ENCODE measurements around the gene DUS2.

DUS2 gene

GRCh38 chr16:68019167-68019680 is 3.9 kb upstream of the DUS2 start:
- H3K4me1 ChIP-seq (ENCODE audit: control insufficient read depth, insufficient read depth, low read length): peaks cover 7% of the 10 kb centered on the region; the same call in 1 of the 2 replicates
- H3K9me3 ChIP-seq (ENCODE audit: control insufficient read depth, insufficient read depth, low read depth, low read length): no peaks in the 10 kb centered on the region
- no peak overlapping the region for H3K4me3 ChIP-seq (ENCODE audit: low read depth, low read length)
- ChIA-PET POLR2A (interaction anchor here (0.9 kb wide), 1 partner anchor 65 kb away, joined by 3 read pairs; no protein-coding TSS in a partner anchor), CTCF (interaction anchor here (0.6 to 1.2 kb wide), 5 partner anchors 11 to 200 kb away, joined by 3 to 5 read pairs (median 5); no protein-coding TSS in a partner anchor)
- H3K27ac ChIP-seq (ENCODE audit: extremely low read depth, low read depth, low read length): no peak overlapping the region
- TF ChIP-seq OSR2 (tag by site-specific recombination; IDR thresholded peaks at IDR 0.05) (no peak), ZFP69B (tag by site-specific recombination; IDR thresholded peaks at IDR 0.05) (no peak), ZNF140 (tag by site-specific recombination; IDR thresholded peaks at IDR 0.05) (no peak), ZBTB26 (tag by site-specific recombination; optimal IDR thresholded peaks at IDR 0.05) (no peak), ZFP37 (tag by site-specific recombination; IDR thresholded peaks at IDR 0.05) (no peak), WT1 (tag by site-specific recombination; IDR thresholded peaks at IDR 0.05) (no peak), SCRT2 (tag by site-specific recombination; IDR thresholded peaks at IDR 0.05) (no peak), REPIN1 (tag by site-specific recombination; IDR thresholded peaks at IDR 0.05; ENCODE audit: low read depth) (no peak)
- peaks cover 0 to 14% of the 10 kb centered on the region in 2 experiments; a peak in 2 of 3 replicates for H3K36me3 ChIP-seq (ENCODE audit: control insufficient read depth in 2 of 2, insufficient read depth in 1 of 2, low read length in 2 of 2)

GRCh38 chr16:68021490-68021889 is 1.6 kb upstream of the DUS2 start:
- Histone ChIP-seq H3K4me1 (ENCODE audit: control insufficient read depth, insufficient read depth, low read length) (peaks cover 7% of the 10 kb centered on the region; the same call in 1 of the 2 replicates), H3K9me3 (ENCODE audit: control insufficient read depth, insufficient read depth, low read depth, low read length) (no peaks in the 10 kb centered on the region), H3K36me3 (ENCODE audit: control insufficient read depth in 2 of 2, insufficient read depth in 1 of 2, low read length in 2 of 2) (peaks cover 0 to 26% of the 10 kb centered on the region in 2 experiments; a peak in 2 of 3 replicates), H3K27ac (ENCODE audit: extremely low read depth, low read depth, low read length) (no peak overlapping the region), H3K4me3 (ENCODE audit: low read depth, low read length) (no peak overlapping the region)
- TF ChIP-seq ZNF585B (tag by site-specific recombination; IDR thresholded peaks at IDR 0.05) (no peak), BCL11A (tag by site-specific recombination; IDR thresholded peaks at IDR 0.05; ENCODE audit: low read depth) (no peak), ZXDB (tag by site-specific recombination; IDR thresholded peaks at IDR 0.05) (no peak), ZNF560 (tag by site-specific recombination; IDR thresholded peaks at IDR 0.05; ENCODE audit: borderline replicate concordance) (no peak), ZNF777 (tag by site-specific recombination; IDR thresholded peaks at IDR 0.05; ENCODE audit: borderline replicate concordance) (no peak), SALL2 (tag by site-specific recombination; IDR thresholded peaks at IDR 0.05; ENCODE audit: borderline replicate concordance) (no peak), ZNF548 (tag by site-specific recombination; IDR thresholded peaks at IDR 0.05) (no peak)
- POLR2A ChIA-PET: interaction anchor here (0.7 to 2.5 kb wide), 3 partner anchors 19 to 500 kb away, joined by 3 to 7 read pairs (median 3); partner anchors contain the start of gene ESRP2
- CTCF ChIA-PET: interaction anchor here (0.5 to 1.8 kb wide), 4 partner anchors 19 to 308 kb away, joined by 3 to 4 read pairs (median 4); no protein-coding TSS in a partner anchor

- CTCF ChIA-PET: interaction anchor here (0.5 to 1.8 kb wide), 4 partner anchors 13 to 295 kb away, joined by 3 to 4 read pairs (median 3); no protein-coding TSS in a partner anchor
- POLR2A ChIA-PET: interaction anchor here (0.8 to 2.5 kb wide), 8 partner anchors 19 to 214 kb away, joined by 3 to 7 read pairs (median 4); partner anchors contain the start of genes ESRP2 and NUTF2
Measured at GRCh38 chr16:68022278-68022727, 781 bp upstream of the DUS2 start.

More at GRCh38 chr16:68022278-68022727, 781 bp upstream of the DUS2 start:
- TF ChIP-seq ZNF362 (tag by site-specific recombination; IDR thresholded peaks at IDR 0.05) (no peak), SP3 (tag by site-specific recombination; IDR thresholded peaks at IDR 0.05) (no peak), ZNF555 (tag by site-specific recombination; conservative IDR thresholded peaks at IDR 0.05) (no peak), ZNF426 (tag by site-specific recombination; IDR thresholded peaks at IDR 0.05) (no peak)
- Histone ChIP-seq H3K27ac (ENCODE audit: extremely low read depth, low read depth, low read length) (peak overlapping the region; percentile 76; the same call in 1 of the 2 replicates), H3K36me3 (ENCODE audit: control insufficient read depth in 2 of 2, insufficient read depth in 1 of 2, low read length in 2 of 2) (peaks cover 0 to 34% of the 10 kb centered on the region in 2 experiments; a peak in 2 of 3 replicates), H3K4me1 (ENCODE audit: control insufficient read depth, insufficient read depth, low read length) (peaks cover 7% of the 10 kb centered on the region; the same call in 1 of the 2 replicates), H3K4me3 (ENCODE audit: low read depth, low read length) (peak overlapping the region; percentile 98), H3K9me3 (ENCODE audit: control insufficient read depth, insufficient read depth, low read depth, low read length) (no peaks in the 10 kb centered on the region)
